IPS-15b (cell line): ENCODE data around the gene WNT9B.

Source experiments
- H3K27me3 ChIP-seq: one replicate; pipeline ENCODE4 v1.6.1; 2013; ENCODE audit warnings: low read length; ENCODE audit not compliant: control insufficient read depth, insufficient read depth
- H3K36me3 ChIP-seq: one replicate; pipeline ENCODE4 v1.6.1; 2013; ENCODE audit warnings: low read length; ENCODE audit not compliant: control insufficient read depth, insufficient read depth
- H3K4me1 ChIP-seq: one replicate; pipeline ENCODE4 v1.6.1; 2013; ENCODE audit warnings: mild to moderate bottlenecking, low read length; ENCODE audit not compliant: control insufficient read depth, insufficient read depth
- H3K4me3 ChIP-seq: one replicate; pipeline ENCODE4 v1.5.1; 2013; ENCODE audit warnings: low read depth, low read length
- H3K9ac ChIP-seq: one replicate; pipeline ENCODE4 v1.6.1; 2013; ENCODE audit warnings: low read depth, mild to moderate bottlenecking, low read length
- H3K9me3 ChIP-seq: one replicate; pipeline ENCODE4 v1.6.1; 2013; ENCODE audit warnings: mild to moderate bottlenecking, low read length; ENCODE audit not compliant: control insufficient read depth, insufficient read depth

The WNT9B gene

DNA sequence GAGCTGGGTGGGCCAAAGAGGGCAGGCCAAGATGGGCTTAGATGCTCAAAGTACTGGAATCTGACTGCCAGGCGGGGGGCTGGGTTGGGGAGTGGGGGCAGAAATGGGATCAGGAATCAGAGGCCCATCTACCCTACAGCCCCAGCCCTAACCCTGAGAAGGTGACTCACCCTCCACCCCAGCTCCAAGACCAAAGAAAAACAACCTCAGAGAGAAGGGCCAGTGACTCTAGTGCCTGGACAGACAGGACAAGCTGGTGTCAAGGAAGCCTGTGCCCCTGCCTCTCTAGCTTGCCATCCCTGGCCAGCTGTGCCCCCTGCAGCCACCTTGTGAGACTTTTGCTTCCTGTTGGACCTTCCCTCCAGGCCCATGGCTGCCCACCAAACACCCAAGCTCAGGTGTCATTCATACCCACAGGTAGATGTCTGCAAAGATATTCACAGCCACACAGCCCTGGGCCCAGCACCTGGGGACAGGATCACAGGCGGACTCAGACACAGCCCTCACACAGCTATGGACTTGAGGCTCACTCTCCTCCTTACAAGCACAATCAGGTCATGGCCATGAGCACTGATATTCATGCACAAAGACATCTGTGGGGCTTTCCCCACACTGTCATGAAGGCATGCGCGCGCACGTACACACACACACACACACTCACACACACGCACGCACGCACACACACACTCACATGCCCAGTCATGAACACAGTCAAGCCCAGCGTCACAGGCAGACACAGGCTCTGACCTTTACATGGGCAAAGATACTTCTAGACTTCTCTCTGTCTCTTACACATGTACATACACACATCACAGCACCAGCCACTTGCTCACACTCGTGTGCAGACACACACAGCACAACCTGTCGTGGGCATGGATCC is 35.7 kb upstream of the WNT9B start:
- Histone ChIP-seq H3K4me1 (peaks cover 9% of the 10 kb centered on the region), H3K27me3 (peaks cover 70% of the 10 kb centered on the region), H3K9me3 (no peaks in the 10 kb centered on the region), H3K36me3 (no peaks in the 10 kb centered on the region), H3K4me3 (no peak overlapping the region), H3K9ac (no peak overlapping the region)

DNA sequence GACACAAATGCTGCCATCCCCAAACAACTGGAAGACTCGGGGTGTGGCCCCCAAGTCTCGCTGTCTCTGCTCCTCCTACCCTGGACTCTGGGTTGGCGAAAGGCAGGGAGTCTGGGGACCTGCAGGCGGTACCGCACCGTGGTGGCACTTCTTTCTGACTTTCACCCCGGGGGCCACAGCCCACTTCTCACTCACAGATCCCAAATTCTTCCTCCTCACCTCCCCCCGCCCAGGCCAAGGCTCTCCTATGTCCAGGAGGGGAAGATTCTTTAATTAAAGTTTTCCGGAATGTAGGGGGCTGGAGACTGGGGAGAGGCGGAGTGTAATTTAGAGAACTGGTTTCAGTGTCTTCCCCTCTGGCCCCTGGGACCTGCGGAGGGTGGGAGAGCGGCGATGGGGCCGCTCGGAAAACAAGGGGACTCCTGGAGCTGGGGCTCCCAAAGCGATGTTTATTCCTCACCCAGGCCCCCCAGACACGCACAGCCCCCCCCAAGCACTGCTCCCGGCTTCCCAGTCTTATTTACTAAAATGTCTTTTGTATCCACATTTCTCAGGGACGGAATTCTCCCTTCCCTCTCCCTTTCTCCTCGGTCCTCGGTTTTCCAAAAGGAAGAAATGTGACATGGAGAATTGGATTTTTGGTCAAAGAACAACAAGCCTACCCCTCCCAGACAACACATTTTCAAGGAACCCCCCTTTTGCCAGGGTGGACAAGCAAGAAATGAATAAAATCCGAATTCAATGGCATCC is 34.1 kb upstream of the WNT9B start:
- H3K36me3 ChIP-seq: no peaks in the 10 kb centered on the region
- no peak overlapping the region for H3K9ac ChIP-seq
- no peaks in the 10 kb centered on the region for H3K9me3 ChIP-seq
- peak overlapping the region; percentile 37 for H3K4me3 ChIP-seq
- H3K27me3 ChIP-seq: peaks cover 84% of the 10 kb centered on the region
- peaks cover 14% of the 10 kb centered on the region for H3K4me1 ChIP-seq

DNA sequence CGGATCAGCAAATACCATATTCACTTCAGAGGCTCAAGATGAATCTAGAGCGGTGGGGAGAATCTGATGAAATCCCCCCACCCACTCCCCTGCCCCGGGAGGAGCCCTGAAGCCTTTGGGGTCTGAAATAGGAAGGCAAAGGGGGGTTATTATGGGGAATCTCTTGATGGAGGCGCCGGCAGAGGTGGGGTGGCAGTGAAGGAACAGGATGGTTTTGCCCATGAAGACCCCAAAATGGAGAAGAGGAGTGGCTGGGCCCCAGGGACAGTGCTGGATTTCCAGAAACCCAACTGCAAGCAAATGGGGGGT is 33.5 kb upstream of the WNT9B start:
- H3K9ac ChIP-seq: no peak overlapping the region
- peak overlapping the region; percentile 37 for H3K4me3 ChIP-seq
- H3K4me1 ChIP-seq: peaks cover 14% of the 10 kb centered on the region
- H3K36me3 ChIP-seq: no peaks in the 10 kb centered on the region
- H3K27me3 ChIP-seq: peaks cover 82% of the 10 kb centered on the region
- H3K9me3 ChIP-seq: no peaks in the 10 kb centered on the region

DNA sequence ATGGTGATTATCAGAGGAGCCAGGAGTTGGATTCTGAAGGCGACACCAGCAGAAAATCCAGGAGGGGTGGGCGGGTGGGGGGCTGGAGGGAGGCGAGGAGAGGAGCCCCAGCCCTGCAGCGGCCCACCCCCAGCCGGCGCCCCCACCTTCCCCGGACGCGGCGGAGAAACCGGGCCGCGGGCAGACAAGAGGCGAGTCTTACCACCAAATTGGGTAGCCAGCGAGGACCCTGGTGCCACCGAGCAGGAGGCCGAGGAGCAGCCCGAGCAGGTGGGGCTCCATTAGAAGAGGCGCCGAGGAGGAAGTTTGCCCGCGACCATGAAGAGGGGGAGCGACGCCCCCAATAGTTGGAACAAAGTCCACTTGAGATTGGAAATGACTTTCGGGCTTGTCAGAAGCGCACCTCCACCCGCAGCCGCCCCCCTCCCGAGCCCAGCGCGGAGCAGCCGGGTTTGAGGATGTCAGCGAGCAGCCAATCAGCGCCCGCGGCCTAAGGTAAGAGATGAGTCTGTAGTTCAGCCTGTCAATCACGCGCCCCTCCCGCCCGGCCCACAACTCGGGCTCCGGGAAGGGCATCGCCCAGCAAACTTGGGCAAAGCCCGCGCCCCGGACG is 33.0 kb upstream of the WNT9B start, which contains the start of gene WNT3:
Gene WNT3 (minus strand): TSS at position 377 of the 613 bp plus-strand sequence. CDS start 95 bp downstream, at position 282.
- H3K36me3 ChIP-seq: no peaks in the 10 kb centered on the region
- H3K4me1 ChIP-seq: peaks cover 14% of the 10 kb centered on the region
- no peak within 1 kb of the TSS for H3K9ac ChIP-seq
- peaks cover 80% of the 10 kb centered on the region for H3K27me3 ChIP-seq
- peak within 1 kb of the TSS; percentile 60 for H3K4me3 ChIP-seq
- H3K9me3 ChIP-seq: no peaks in the 10 kb centered on the region

DNA sequence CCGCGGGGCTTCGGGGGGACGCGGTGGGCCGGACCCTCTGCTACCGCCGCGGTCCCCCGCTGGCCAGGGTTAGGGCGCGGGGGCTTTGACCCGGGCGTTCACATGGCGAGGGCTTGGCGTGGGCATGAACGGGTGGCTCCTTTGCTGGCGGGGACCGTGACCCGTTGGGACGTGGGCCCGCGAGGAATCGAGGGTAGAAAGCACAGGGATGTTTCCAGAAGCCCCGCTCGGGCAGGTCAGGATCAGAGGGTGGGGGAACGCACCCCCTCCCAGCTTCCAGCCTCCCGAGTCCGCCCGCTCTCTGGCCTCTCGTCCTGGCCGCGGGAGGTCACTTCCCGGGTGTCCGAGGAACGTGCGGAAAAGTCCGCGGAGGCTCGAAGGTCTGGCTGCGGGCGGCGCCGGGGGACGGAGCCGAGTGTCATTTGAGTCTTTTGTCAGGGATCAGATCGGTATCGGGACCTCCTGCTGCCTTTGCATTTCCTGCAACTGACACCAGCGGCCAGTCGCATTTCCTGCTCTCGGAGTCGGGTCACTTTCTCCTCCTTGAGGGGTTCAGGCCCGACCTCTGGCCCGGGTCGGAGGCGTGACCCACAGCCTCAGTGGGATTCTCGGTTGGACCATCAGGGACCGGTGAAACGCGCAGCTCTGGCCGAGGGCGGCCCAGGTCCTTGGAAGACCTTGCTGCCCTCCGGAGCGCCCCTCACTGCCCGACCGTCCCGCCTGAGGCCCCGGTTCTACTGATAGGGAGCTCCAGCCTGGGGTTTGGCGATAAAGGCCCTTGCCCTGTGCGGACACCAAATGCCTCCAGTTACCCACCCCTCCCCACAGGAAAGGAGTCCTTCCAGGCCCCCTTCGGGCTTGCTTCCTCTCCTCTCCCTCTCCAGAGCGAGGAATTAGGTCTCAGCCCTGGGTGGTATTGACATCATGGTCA is 32.2 kb upstream of the WNT9B start:
- H3K27me3 ChIP-seq: peaks cover 82% of the 10 kb centered on the region
- H3K9me3 ChIP-seq: no peaks in the 10 kb centered on the region
- peaks cover 14% of the 10 kb centered on the region for H3K4me1 ChIP-seq
- H3K4me3 ChIP-seq: peak overlapping the region; percentile 60
- no peaks in the 10 kb centered on the region for H3K36me3 ChIP-seq
- peak overlapping the region; percentile 54 for H3K9ac ChIP-seq

DNA sequence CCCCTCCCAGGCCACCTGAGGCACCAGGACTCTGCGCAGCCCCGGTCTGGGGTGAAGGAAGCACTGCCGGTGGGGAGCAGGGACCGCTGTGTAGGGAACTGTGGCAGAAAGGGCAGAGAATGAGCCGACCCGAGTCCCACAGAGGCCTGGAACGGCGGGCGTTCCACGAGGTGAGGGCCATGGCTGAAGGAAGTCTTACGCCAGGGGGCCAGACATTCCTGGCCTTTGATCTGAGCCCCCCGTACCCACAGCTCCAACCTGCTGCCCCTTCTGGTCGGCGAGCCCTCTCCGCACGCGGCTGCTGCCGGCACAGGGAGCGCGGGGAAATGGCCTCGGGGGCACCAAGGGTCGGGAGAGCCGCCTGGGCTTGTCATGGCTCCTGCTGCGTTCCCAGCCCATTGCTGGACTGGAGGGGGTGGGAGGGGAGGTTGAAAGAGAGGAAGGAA is 31.5 kb upstream of the WNT9B start:
- H3K9me3 ChIP-seq: no peaks in the 10 kb centered on the region
- peaks cover 14% of the 10 kb centered on the region for H3K4me1 ChIP-seq
- peak overlapping the region; percentile 60 for H3K4me3 ChIP-seq
- H3K36me3 ChIP-seq: no peaks in the 10 kb centered on the region
- H3K9ac ChIP-seq: peak overlapping the region; percentile 54
- H3K27me3 ChIP-seq: peaks cover 81% of the 10 kb centered on the region

DNA sequence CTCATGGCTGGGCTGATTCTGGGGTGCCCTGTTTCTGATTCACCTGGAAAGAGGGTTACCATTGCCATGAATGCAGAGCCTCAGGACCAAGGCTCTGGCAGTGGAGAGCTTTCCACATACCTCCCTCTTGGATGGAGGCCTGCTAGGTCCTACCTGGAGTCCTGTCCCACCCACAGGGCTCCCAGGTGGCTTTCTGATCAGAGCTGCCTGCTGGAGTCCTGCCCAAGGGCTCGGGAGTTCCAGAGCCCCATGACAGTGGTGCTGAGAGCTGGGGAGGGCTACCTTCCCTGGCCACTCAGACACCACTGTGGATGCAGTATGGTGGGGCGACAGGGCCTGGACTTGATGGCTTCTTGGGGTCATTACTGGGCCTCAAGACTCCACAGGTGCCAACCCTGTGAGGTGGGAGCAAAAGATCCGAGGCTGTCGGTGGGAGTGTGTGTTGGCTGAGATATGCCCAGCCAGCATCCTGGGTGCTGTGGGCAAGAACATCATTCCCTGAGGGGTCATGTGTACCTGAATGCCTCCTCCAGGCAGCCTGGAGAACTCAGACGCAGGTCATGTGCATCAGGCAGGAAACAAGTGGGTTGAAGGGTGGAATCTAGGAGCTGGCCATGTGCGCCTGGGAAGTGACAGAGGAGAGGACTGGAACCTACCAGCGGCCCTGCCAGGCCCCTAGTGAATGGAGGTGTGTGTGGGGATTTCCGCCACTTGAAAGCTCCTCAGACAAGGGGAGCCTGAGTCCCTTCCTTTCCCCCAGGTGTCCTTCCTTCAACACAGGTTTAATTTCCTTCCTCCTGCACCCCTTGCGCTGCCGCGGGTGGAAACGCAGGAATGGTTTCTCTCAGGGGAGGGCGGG is 30.6 kb upstream of the WNT9B start:
- Histone ChIP-seq H3K9me3 (no peaks in the 10 kb centered on the region), H3K4me3 (peak overlapping the region; percentile 60), H3K27me3 (peaks cover 73% of the 10 kb centered on the region), H3K36me3 (no peaks in the 10 kb centered on the region), H3K9ac (no peak overlapping the region), H3K4me1 (peaks cover 14% of the 10 kb centered on the region)

DNA sequence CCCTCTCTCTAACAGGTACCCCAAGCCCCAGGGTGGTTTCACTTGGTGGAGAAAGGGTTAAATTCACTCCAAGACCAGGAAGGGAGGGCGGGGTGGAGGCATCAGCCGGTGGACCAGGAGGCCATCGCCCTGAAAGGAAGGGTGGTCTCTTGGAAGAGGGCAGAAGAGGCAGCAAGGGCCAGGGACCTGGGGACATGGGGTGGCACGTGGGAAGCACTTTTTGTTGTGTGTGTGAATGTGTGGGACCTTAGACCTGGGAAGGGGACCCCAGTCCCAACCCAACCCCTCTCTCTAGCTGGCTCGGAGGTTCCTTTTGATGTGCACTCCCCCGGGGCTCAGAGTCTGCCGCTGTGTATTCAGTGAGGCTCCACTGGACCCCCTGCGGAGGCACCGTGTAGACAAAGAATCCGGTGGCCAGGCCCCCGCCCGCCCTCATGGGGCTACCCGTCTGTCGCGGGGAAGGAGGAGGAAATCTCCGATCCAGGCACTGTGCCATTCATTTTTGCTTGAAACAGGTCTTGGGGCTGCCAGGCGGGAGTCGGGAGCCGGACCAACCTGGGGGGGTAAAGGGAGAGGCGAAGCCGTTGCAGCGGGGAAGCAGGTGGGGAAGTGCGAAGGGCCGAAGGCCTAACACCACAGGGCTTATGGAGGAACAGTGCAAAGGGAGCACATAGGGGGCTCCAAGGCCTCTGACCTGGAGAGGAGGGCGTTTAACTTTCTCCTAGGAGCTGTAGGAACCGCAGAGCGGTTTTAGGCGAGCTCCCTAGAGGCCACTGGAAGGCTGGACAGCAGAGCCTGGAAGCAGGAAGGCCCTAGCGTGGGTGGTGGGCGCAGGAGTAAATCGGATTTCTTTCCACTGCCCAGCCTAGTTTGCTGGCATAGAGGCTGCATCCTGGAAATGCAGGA is 29.6 kb upstream of the WNT9B start:
- no peak overlapping the region for H3K9ac ChIP-seq
- no peaks in the 10 kb centered on the region for H3K36me3 ChIP-seq
- H3K27me3 ChIP-seq: peaks cover 63% of the 10 kb centered on the region
- no peaks in the 10 kb centered on the region for H3K9me3 ChIP-seq
- H3K4me3 ChIP-seq: peak overlapping the region; percentile 60
- H3K4me1 ChIP-seq: peaks cover 14% of the 10 kb centered on the region

DNA sequence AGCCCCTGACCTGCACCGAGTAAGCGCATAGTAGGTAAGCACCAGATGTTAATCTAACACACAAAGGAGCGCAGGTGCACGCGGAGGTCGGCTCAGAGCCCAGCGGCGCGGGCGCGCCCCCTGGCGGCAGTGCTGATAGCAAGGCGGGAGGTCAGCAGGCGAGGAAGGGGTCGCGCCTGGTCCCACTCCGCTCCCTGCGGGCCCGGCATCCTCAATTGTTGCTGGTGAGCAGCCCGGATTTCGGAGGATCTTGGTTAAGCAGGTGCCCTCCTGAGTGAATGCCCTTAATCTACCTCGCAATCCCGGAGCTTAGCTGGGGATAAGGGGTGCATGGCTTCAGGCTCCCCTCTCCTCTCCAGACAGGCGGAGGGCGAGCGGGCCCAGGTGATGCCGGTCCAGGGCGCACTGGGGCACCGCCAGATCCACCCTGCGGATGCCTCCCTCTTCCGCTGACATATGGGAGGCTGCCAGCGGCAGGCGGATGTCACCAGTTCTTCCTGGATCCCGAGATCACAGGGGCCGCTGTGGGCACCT is 28.9 kb upstream of the WNT9B start:
- H3K36me3 ChIP-seq: no peaks in the 10 kb centered on the region
- H3K4me3 ChIP-seq: no peak overlapping the region
- H3K4me1 ChIP-seq: peaks cover 14% of the 10 kb centered on the region
- peaks cover 56% of the 10 kb centered on the region for H3K27me3 ChIP-seq
- no peak overlapping the region for H3K9ac ChIP-seq
- no peaks in the 10 kb centered on the region for H3K9me3 ChIP-seq
